ENCODE data around the gene MTRR. TPM values are rescaled to one million over a fixed set of nuclear protein-coding genes. Genes with fewer than 3 reads are reported as not detected.

The MTRR gene
- total RNA-seq, 1 experiment from 2014 or later: 36.7 TPM

Other genes starting within 250 kb of the MTRR start
- gene CFAP90, start 18.0 kb upstream of the MTRR start, total RNA-seq (2014; rRNA removed): 0.26 TPM in 1 of 2 replicates, not detected in the other
- 12.5 and 14.6 TPM in 2 replicates for gene FASTKD3, start 117 bp upstream of the MTRR start, total RNA-seq (2014; rRNA removed)

All from LHCN-M2 (cell line).